Activated CD8-positive, alpha-beta T cell treated with anti-CD3 and anti-CD28 coated beads for 36 hours (primary cell): ENCODE data around the gene MKI67. TPM values are rescaled to one million over a fixed set of nuclear protein-coding genes. Genes with fewer than 3 reads are reported as not detected.

Experiments used
- ATAC-seq: fragments of 200-7000 bp; cut with Tn5 transposase; one replicate; pipeline ENCODE4 v1.10.0; 2021; ENCODE audit warnings: mild to moderate bottlenecking, moderate library complexity
- CTCF ChIA-PET: fragments of 350-600 bp; sonication (Branson Sonifier 250); formaldehyde crosslinking; loops from one replicate; lab custom pipeline; 2021; ENCODE audit warnings: antibody characterized with exemption; lab: Charles Lee
- POLR2A ChIA-PET: fragments of 350-600 bp; sonication (Branson Sonifier 250); formaldehyde crosslinking; loops from one replicate; lab custom pipeline; 2021; ENCODE audit warnings: antibody characterized with exemption; lab: Charles Lee
- DNase-seq: peaks from one replicate; pipeline ENCODE4 v3.0.0-alpha.2; 2020
- H3K27ac Mint-ChIP-seq: one replicate; pipeline ENCODE4 v1.8.0; 2021; ENCODE audit warnings: mild to moderate bottlenecking, mixed read lengths
- H3K27me3 Mint-ChIP-seq: one replicate; pipeline ENCODE4 v1.8.0; 2021; ENCODE audit warnings: mixed read lengths
- H3K36me3 Mint-ChIP-seq: one replicate; pipeline ENCODE4 v1.8.0; 2021; ENCODE audit warnings: low read depth, mixed read lengths
- H3K4me1 Mint-ChIP-seq: one replicate; pipeline ENCODE4 v1.8.0; 2021; ENCODE audit warnings: low read depth, mixed read lengths
- H3K4me3 Mint-ChIP-seq: one replicate; pipeline ENCODE4 v1.8.0; 2021; ENCODE audit warnings: mild to moderate bottlenecking, moderate library complexity, mixed read lengths
- H3K9me3 Mint-ChIP-seq: one replicate; pipeline ENCODE4 v1.8.0; 2021; ENCODE audit warnings: mixed read lengths
- intact Hi-C: fragments of 100-400 bp; cut with micrococcal nuclease; formaldehyde crosslinking; loops from one replicate; pipeline ENCODE4 v1.10.0; 2022
- total RNA-seq, 2 experiments: library from RNA; stranded (reverse); gene quantifications; one replicate each; pipeline ENCODE4 v1.2.3, GENCODE V29; 2021
- TF ChIP-seq, protein P1 (sequence below): fragments of 200-600 bp; IDR thresholded peaks from one replicate; pipeline ENCODE4 v1.8.0; 2022; ENCODE audit warnings: antibody characterized with exemption, mild to moderate bottlenecking

Gene MKI67
- total RNA-seq, 2 experiments from 2014 or later, result 205 to 230 TPM

- H3K4me1 Mint-ChIP-seq, result peaks cover 4% of the 10 kb centered on the region
- ChIA-PET POLR2A (interaction anchor here (0.7 kb wide), 1 partner anchor 63 kb away, joined by 3 read pairs; no protein-coding TSS in a partner anchor), CTCF (no interaction called here)
- H3K27ac Mint-ChIP-seq, result no peak overlapping the region
- H3K27me3 Mint-ChIP-seq, result no peaks in the 10 kb centered on the region
- no peak overlapping the region for H3K4me3 Mint-ChIP-seq
- ATAC-seq (no peak), DNase-seq (no peak)
- peaks cover 3% of the 10 kb centered on the region for H3K36me3 Mint-ChIP-seq
- TF ChIP-seq, protein P1, sequence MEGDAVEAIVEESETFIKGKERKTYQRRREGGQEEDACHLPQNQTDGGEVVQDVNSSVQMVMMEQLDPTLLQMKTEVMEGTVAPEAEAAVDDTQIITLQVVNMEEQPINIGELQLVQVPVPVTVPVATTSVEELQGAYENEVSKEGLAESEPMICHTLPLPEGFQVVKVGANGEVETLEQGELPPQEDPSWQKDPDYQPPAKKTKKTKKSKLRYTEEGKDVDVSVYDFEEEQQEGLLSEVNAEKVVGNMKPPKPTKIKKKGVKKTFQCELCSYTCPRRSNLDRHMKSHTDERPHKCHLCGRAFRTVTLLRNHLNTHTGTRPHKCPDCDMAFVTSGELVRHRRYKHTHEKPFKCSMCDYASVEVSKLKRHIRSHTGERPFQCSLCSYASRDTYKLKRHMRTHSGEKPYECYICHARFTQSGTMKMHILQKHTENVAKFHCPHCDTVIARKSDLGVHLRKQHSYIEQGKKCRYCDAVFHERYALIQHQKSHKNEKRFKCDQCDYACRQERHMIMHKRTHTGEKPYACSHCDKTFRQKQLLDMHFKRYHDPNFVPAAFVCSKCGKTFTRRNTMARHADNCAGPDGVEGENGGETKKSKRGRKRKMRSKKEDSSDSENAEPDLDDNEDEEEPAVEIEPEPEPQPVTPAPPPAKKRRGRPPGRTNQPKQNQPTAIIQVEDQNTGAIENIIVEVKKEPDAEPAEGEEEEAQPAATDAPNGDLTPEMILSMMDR, result no peak
- intact Hi-C loops, result no loop called here
- no peaks in the 10 kb centered on the region for H3K9me3 Mint-ChIP-seq
Observed at GRCh38 chr10:128086003-128086863, 40.0 kb downstream of the MKI67 start.

DNA sequence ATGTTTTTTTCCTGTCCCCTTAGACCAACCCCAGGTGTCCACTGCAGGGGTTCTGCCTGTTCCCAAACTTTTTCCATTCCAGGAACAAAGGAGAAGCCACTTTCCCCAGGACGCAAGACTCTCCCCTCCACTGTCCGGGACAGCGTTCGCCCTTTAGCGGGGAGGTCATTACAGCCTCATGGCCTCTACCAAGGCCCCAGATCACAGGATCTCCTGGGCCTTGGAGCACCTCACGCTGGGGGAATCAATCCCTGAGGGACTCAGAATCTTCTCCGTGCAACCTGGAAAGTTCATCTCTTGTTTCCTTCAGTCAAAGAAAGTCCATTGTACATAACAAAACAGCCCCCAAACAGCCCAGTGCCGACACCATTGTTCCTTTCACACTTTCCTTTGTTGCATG, 41.2 kb downstream of the MKI67 start:
- H3K27ac Mint-ChIP-seq, result no peak overlapping the region
- POLR2A ChIA-PET, result interaction anchor here (0.6 kb wide), 1 partner anchor 20 kb away, joined by 3 read pairs; no protein-coding TSS in a partner anchor
- no peaks in the 10 kb centered on the region for H3K27me3 Mint-ChIP-seq
- H3K4me3 Mint-ChIP-seq, result no peak overlapping the region
- CTCF ChIA-PET, result interaction anchor here (1.3 to 1.4 kb wide), 2 partner anchors 50 to 66 kb away, joined by 6 to 7 read pairs; no protein-coding TSS in a partner anchor
- peaks cover 4% of the 10 kb centered on the region for H3K4me1 Mint-ChIP-seq
- TF ChIP-seq, protein P1, result no peak
- ATAC-seq (no peak), DNase-seq (no peak)
- H3K9me3 Mint-ChIP-seq, result no peaks in the 10 kb centered on the region
- peaks cover 12% of the 10 kb centered on the region for H3K36me3 Mint-ChIP-seq
- intact Hi-C loops, result no loop called here

- Mint-ChIP-seq H3K27ac (no peak overlapping the region), H3K4me3 (no peak overlapping the region), H3K9me3 (no peaks in the 10 kb centered on the region), H3K27me3 (no peaks in the 10 kb centered on the region), H3K36me3 (peaks cover 15% of the 10 kb centered on the region), H3K4me1 (peaks cover 4% of the 10 kb centered on the region)
- CTCF ChIA-PET, result interaction anchor here (0.6 to 1.5 kb wide), 6 partner anchors 49 to 177 kb away, joined by 3 to 7 read pairs (median 4); partner anchors contain the start of gene PTPRE
- POLR2A ChIA-PET, result interaction anchor here (0.6 to 1.3 kb wide), 3 partner anchors 13 to 22 kb away, joined by 3 to 4 read pairs (median 3); no protein-coding TSS in a partner anchor
- ATAC-seq (no peak), DNase-seq (no peak)
- intact Hi-C loops, result no loop called here
- TF ChIP-seq, protein P1, result no peak
Observed at GRCh38 chr10:128084364-128084763, 41.9 kb downstream of the MKI67 start.

DNA sequence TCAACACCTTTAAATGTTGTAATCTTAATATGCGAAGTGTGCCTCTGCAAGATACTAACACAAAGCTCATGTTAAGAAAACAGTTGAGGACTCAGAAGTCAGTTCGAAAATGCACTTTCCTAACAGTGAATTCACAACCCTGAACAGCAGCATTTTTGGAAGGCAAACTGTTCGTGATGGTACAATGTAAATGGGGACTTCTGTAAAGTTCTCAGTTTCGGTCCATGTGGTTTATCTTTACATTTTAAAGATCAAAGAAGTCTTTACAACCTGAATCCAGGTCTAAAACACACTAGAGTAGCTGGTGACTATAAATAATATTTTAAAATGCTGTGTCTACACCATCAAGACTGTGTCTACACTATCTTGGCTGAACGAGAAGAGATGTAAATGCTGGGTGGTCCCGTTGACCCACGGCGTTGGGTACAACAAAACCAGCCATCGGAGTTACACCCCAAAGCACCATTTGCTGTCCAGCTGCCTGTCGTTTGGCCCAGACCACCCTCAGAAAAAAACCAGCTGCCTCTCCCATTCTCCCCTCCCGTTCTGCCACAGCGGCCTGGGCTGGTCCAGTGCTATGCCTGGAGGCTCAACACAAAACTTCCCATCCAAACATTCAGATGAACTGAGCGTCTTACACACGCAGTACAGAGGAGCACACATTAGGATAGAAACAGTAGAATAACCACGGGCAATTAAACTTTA, 42.9 kb downstream of the MKI67 start:
- no peak for DNase-seq
- Mint-ChIP-seq H3K4me3 (no peak overlapping the region), H3K4me1 (peaks cover 4% of the 10 kb centered on the region), H3K27me3 (no peaks in the 10 kb centered on the region), H3K27ac (no peak overlapping the region), H3K9me3 (no peaks in the 10 kb centered on the region), H3K36me3 (peaks cover 19% of the 10 kb centered on the region)
- ChIA-PET CTCF (interaction anchor here (0.6 to 2.6 kb wide), 7 partner anchors 14 to 176 kb away, joined by 3 to 12 read pairs (median 5); partner anchors contain the start of gene PTPRE), POLR2A (interaction anchor here (1.0 to 1.3 kb wide), 3 partner anchors 9 to 21 kb away, joined by 3 to 4 read pairs (median 3); no protein-coding TSS in a partner anchor)
- no peak for ATAC-seq
- intact Hi-C loops, result no loop called here
- TF ChIP-seq, protein P1, result no peak
